GM21390 (cell line): ENCODE data around the gene CDH13.

ENCODE experiments used
- ATAC-seq: cut with Tn5 transposase; IDR thresholded peaks from one replicate; pipeline ENCODE4 v1.9.1; 2021; ENCODE audit not compliant: unreplicated experiment

Gene CDH13

DNA sequence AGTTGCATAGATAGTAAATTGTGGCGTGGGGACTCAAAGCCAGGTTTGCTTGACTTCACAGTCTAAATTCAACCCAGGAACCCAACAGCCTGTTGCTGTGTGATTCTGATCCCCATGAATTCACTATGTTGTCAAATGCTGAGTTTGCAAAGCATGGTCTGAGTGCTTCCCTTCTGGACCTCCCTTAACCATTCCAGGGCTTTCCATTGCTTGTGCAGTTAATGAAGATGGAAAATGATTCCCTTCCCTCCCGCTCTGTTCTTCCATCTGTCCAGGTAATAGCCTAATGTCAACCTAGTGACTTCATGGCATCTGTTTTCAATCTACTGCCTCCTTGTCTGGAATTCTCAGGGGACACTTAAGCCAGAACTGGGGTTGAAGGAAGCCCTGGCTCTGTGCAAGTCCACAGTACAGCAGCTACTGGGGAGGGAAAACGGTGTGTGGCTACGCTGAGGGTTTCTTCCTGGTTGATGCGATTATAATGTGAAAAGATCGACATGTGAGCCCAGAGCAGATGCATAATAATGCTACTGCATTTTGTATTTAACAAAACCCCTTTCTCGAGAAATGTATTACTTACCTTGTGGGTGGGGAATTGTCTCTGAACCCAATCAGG lies 206.7 kb downstream of the CDH13 start:
- no peak for ATAC-seq

DNA sequence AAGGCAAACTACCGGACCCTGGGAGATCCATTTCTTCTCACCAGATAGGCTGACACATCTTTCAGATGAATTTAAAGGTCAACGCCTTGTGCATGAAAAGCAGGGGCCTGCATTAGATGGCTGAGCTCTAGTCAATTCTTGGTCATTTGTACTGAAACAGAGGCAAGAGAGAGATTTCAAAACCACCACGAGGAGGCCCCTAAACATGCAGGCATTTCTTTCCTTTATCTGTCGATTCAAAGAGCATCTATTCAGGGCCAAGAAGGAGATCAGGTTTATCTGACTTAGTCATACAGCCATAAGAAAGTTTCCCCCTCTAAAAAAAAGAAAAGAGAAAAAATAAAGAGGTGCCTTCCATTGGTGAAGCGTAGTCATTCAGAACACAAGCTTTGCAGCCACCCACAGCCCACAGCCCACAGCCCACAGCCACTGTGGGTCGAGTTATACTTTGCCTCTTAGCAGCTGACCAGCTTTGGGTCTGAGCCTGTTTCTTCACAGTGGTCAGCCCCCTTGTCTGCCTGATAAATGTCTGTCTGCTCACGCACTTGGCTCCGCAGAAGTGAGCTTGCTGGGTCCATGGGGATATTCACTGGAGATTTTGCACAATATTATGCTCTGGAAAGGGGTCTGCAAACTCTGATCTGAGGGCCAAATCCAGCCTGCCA lies 207.5 kb downstream of the CDH13 start:
- no peak for ATAC-seq

DNA sequence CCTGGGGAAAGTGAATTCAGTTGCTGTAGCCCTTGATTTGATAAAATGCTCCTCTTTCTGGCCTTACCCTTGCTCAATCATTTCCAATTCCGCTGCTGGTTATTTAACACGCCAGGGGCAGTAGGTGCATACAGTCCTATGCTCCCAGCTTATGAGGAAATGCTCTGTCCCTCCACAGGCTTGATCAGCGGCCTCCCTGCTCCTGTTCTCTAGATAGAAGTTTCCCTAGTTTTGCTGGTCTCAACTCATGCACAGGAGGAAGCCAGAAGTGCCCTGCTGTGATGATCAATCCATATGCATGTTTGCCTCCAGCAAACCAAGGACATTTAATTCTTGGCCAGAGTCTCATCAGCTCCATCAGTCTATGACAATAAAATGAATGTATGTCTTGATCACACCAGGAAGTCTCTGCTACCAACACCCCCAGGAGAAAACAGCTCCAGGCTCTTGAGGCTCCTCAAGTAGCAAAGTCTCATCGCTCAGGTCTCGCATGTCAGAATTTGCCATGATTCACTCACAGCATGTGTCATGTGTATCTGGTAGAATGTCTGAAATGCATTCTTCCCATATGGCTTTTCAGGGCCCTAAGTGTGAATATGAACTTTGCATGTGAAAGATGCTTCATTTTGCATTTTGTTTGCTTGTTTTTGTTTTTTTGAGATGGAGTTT lies 208.9 kb downstream of the CDH13 start:
- no peak for ATAC-seq

DNA sequence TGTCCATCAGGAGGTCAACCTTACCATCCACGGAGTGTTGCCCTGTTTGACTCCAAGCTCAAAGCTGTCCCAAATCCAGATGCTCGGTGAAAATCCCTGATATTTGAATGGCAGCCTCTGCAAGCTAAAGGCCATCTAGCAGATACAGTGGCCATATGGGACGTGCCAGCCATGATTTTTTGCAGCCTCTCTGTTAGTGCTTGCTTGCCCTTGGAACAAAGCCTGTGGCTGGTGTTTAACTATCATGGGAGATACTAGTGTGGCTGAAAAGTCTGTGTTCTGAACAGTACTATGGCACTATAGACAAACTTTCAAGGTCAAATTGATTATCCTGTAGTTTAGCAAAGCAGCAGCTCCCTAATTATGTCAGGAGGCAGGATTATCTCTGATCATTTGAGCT lies 214.3 kb downstream of the CDH13 start:
- ATAC-seq: no peak

DNA sequence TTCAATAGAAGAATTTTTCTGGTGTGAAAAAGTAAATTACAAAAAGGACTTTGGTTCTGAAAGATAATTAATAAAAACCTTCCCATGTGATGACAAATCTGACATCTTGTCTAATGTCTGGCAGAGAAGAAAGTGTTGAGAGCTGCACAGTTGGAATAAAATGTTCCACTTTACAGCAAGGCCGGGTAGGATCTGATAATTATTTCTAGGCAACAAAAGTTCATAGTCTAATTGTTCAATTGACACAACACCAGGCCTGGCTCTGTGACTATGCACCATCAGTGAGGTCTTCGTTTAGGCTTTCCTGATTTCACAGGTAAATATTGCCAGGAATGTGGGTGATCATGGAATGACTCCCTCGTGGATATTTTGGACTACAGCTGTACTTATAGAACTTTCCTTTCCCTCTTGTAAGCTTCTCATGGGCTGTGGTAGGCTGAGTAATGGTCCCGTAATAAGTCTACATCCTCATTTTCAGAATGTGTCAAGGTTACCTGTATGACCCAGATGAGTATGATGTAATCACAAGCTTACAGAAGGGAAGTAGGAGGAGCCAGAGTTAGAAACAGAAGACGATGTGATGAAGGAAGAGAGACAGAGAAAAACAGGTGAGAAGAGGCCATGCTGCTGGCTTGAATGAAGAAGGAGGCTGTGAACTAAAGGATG lies 217.0 kb downstream of the CDH13 start:
- no peak for ATAC-seq

GRCh38 chr16:82845116-82845515 lies 218.3 kb downstream of the CDH13 start:
- ATAC-seq: no peak

GRCh38 chr16:82846806-82847205 lies 220.0 kb downstream of the CDH13 start:
- ATAC-seq: no peak

DNA sequence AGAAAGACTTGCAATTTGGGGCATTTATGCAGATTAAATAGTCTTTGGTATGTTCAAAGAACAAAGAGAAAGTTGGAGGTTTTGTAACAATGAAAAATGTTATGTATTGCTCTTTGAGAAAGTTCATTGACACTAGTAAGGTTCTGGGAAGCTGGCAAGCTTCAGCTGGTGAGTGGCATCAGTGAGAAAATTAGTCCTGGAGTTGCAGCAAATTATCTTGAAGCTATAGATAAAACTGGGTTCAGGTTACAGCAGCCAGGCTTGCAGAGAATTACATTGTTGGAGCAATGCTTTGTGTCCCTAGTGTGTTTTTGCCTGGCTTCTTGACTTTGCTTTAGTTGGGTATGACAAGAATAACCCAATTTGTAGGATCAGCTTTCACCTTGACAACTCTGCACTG lies 221.2 kb downstream of the CDH13 start:
- no peak for ATAC-seq

GRCh38 chr16:82852388-82853008 lies 225.7 kb downstream of the CDH13 start:
- ATAC-seq: no peak

GRCh38 chr16:82855471-82855870 lies 228.7 kb downstream of the CDH13 start:
- no peak for ATAC-seq

GRCh38 chr16:82857693-82858365 lies 231.1 kb downstream of the CDH13 start:
- ATAC-seq: no peak

GRCh38 chr16:82859662-82860061 lies 232.9 kb downstream of the CDH13 start:
- ATAC-seq: no peak

DNA sequence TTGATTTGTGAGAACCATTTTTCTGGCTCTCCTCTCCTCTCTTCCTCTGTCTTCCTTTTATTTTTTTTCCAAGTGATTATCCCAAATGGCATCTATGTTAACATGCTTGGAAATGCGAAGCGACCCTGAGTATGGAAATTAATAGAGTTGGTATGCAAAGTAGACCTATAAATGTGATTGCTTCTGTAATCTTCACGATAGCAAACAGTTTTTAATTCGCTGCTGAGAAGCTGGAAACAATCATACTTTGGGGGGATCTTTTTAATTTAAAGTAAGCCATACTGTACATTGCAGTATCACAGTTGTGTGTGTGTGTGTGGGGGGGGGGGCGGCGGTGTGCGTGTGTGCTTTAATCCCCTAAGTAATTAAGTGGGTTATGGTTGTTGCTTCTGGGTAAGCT lies 233.3 kb downstream of the CDH13 start:
- no peak for ATAC-seq

DNA sequence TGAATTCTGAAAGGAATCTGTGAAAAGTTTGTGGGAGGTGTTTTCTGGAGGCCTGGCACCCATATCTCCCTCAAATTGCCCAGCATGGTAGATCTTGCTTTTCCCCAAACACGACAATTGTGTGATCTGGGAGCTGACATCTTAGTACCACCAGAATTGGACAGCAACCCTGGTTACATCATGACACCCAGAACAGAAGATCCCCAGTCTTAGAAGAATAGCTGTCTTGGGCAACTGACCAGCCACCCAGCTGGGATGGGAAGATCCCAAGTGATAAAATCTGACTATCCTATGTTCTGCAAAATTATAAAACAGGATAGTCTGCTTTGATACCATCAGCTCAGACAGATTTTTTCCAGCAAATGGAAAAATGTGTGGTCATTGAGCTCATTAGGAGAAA lies 235.3 kb downstream of the CDH13 start:
- no peak for ATAC-seq

DNA sequence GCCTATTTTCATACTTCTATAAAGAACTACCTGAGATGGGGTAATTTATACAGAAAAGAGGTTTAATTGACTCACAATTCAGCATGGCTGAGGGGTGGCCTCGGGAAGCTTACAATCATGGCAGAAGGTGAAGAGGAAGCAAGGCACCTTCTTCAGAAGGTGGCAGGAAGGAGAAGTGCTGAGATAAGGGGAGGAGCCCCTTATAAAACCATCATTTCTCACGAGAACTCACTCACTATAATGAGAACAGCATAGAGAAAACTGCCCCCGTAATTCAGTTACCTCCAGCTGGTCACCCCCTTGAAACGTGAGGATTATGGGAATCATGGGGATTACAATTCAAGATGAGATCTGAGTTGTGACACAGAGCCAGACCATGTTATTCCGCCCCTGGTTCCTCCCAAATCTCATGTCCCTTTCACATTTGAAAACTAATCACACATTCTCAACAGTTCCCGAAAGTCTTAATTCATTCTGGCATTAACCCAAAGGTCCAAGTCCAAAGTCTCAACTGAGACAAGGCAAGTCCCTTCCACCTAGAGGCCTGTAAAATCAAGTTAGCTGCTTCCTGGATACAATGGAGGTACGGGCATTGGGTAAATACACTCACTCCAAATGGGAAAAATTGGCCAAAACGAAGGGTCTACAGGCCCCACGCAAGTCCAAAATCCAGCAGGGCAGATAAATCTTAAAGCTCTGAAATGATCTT lies 237.7 kb downstream of the CDH13 start:
- no peak for ATAC-seq

DNA sequence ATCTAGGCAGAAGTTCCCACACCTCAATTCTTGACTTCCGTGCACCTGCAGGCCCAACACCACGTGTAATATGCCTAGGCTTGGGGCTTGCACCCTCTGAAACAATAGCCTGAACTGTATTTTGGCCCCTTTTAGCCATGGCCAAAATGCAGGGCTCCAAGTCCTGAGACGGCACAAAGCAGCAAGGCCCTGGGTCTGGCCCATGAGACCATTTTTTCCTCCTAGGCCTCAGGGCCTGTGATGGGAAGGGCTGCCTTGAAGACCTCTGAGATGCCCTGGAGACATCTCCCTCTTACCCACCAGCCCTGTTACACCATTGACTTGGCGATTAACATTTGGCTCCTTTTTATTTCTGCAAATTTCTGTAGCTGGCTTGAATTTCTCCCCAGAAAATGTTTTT lies 238.6 kb downstream of the CDH13 start:
- ATAC-seq: no peak

DNA sequence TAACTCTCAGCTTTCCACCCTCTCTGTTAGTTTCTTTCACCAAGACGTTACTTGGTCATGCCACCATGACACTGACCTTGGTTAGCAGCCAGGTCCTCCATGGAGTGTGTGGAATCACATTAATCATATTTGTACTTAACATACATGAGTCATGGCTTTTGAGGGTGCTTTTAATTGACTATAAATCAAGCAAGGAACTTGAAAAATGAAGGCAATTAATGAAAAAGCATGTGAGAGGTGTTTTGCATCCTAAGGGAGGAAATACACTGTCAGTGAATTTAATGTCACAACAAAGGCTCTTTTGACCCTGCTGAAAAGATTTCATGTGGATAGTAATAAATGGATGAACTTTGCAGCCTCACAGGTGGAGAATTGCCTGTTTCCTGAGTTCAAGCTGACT lies 240.7 kb downstream of the CDH13 start:
- ATAC-seq: no peak

DNA sequence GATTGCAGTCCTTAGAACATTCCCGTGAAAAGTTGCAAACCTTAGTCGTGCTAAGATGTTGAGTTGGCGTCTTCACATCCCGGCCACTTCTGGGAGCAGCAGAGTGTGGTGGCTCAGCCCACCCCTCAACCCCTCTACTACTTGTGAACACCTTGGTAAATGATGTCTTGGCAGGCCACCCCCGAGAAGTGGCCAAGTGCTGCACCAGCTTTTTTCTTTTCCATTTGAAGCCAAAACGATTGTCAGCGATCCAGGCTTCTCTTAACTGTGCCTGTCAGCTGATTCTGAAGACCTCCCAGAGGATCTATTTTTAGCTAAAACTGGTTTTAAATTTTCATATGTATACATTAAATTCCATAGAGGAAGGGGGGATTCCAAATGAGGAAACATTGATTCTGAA lies 247.5 kb downstream of the CDH13 start:
- ATAC-seq: no peak

- ATAC-seq: no peak
Observed at GRCh38 chr16:82874672-82875071, 247.9 kb downstream of the CDH13 start.

DNA sequence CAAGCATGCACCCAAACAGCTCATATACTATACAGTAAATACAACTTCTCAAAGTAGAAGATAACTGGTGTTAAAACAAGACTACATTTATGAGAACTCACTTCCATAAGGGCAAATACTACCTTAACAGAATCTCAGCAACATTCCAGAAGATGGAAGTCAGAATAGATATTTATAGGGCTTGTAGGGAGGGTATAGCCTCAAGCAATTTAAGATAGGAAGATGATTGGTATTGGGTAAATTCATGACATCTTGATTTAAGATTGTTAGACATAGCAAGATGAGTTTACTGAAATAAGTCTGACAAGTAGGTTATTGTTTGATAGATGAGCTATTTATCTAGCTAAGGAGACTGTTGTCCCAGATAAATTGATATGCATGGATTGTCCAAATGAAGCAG lies 250.2 kb downstream of the CDH13 start:
- ATAC-seq: no peak
